GM04503 (cell line): ENCODE data around the gene RHD.
A peak's percentile ranks its signal among the peaks of the same experiment; 100 is the strongest.
"Not testable (repeated sequence)": the region's sequence is repeated elsewhere in the genome, so short reads cannot be mapped to it uniquely, and the experiment has no call there.

Experiments used
- DNase-seq: peaks from one replicate; pipeline ENCODE4 v3.0.0-alpha.2; 2012; ENCODE audit warnings: low read depth

RHD gene

DNA sequence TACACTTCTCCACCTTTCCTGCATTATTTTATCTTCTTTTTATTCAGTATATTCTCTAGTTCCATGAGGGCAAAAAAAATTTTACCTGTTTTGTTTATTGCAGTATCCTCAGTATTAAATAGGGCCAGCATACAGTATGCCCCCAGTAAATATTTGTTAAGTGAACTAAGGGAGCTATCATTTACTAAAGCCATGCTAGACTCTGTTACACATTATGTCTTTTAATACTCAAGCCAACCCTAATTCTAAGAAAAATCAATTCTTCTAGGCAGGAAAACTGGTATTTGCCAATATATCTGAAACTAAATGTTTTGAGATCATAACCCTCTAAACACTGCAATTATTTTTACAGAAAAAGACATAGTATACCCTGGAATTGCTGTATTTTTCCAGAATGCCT, 84.1 kb downstream of the RHD start:
- no peak for DNase-seq

DNA sequence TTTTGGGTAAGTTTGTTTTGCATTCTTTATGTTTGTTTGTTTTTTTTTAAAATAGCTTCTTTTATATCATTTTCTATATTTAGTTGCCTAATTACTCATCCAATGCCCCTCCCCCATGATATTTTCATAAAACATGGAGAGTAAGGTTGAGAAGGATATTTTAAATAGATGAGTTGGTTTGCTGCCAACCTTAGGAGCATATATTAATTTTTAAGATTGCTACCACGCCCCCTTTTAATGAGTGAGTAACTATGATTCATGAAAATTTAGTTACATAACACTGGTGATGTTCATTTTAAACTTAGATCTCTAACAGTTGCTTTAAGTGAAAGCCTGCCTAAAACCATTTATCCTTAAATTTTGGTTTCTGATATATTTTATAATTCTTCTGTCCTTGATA, 84.5 kb downstream of the RHD start:
- no peak for DNase-seq

GRCh38 chr1:25360596-25361581, 88.6 kb downstream of the RHD start:
- peak; percentile 44 for DNase-seq

DNA sequence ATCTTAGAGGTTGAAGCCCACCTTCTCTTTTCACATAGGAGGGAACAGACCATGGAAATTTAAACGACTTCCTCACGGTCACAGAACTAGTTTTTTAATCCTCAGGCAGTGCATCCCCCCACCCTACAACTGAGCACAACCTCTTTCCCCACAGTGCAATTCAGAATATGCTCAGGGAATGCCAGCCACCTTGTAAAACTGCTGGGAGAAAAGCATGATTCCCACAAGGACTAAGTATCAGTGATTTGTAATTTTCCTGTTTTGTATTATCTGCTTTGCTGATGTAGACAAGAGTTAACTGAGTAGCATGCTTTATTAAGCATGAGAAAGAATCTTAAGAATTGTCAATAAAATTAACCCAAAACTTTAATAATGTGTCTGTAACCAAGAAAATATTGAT, 89.6 kb downstream of the RHD start:
- no peak for DNase-seq

DNA sequence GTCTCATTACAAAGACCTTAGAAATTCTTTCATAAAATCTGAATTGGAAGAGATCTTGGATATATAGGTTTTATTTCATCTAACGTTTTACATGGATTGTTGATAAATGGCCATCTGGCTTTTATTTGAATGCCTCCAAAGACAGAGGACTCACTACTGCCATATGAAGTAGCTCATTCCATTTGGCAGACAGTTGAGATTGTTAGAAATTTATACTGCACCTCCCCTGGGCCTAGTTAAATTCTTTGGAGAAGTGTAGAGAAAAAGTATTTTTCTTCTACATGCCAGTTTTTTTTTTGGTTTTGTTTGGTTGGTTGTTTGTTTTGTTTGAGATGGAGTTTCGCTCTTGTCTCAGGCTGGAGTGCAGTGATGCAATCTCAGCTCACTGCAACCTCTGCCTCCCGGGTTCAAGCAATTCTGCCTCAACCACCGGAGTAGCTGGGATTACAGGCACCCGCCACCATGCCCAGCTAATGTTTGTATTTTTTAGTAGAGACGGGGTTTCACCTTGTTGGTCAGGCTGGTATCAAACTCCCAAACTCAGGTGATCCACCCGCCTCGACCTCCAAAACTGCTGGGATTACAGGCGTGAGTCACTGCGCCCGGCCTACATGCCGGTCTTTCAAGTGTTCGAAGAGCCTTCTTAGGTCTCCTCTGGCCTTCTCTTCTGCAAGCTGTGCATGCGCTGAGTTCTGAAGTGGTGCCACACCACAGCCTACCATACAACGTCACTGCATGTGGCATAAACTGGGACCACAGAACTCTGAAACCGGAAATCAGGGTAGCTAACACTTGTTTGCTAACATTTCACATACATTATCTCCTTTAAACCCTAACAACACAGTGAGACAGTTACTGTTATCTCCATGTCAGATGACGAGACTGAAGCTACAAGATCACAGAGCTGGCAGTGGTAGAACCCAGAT, 90.6 kb downstream of the RHD start:
- not testable (repeated sequence) for DNase-seq

GRCh38 chr1:25369241-25369640, 96.9 kb downstream of the RHD start:
- DNase-seq: no peak

DNA sequence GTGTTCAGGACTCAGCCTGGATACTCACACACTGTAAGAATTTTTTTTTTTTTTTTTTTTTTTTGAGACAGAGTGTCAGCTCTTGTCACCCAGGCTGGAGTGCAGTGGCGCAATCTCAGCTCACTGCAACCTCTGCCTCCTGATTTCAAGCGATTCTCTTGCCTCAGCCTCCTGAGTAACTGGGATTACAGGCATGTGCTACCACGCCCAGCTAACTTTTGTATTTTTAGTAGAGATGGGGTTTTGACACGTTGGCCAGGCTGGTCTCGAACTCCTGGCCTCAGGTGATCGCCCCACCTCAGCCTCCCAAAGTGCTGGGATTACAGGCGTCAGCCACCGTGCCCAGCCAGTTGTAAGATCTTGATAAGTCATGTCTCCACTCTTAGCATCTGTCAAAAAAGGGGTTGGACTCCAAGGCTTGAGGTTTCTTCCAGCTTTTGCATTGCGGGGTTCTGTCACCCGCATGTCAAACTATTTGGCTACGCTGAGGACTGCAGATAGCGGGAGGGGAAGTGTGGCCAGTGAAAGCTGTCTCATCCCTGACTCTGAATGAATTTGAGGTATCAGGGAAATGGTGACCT, 97.5 kb downstream of the RHD start:
- not testable (repeated sequence) for DNase-seq

GRCh38 chr1:25371757-25372156, 99.4 kb downstream of the RHD start:
- DNase-seq: peak; percentile 93

DNA sequence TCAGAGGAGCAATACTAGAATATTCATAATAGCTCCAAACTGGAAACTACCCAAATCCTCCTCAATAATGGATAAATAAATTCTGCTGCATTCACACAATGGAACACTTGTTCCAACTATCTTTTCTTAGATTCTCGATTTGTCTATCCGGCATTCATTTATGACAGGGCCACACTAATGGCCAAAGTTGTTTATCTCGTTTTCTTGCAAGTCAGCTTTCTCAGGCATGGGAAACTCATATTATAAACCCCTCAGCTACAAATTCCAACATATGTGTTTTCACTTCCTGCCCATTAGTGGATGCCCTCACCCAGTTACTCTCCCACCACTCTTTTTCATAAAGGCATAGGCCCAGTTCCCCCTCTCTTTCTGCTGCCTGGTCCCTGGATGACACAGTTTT, 106.1 kb downstream of the RHD start:
- not testable (repeated sequence) for DNase-seq
